Measurements from ENCODE around the gene PSME4.

- TF ChIP-seq POLR2A (IDR thresholded peaks at IDR 0.05) (no peak), CTCF (IDR thresholded peaks at IDR 0.05) (no peak)
Measured at GRCh38 chr2:53852532-53852931, 118.3 kb downstream of the PSME4 start.

All from testis (tissue), 2 donors.